OCI-LY7 (cell line): ENCODE measurements around the gene RHOG. TPM values are rescaled to one million over a fixed set of nuclear protein-coding genes. Genes with fewer than 3 reads are reported as not detected.

Source experiments
- BruUV-seq: library from RNA; stranded (reverse); fragments of 400-500 nt; replicated peaks from 2 replicates; lab custom pipeline; 2021; lab: Mats Ljungman, UMichigan
- CTCF ChIA-PET: fragments of 300-600 bp; sonication (Branson Sonifier 250); formaldehyde crosslinking; loops from one replicate; lab custom pipeline; 2022; ENCODE audit warnings: antibody characterized with exemption; ENCODE audit not compliant: unreplicated experiment; lab: Charles Lee
- POLR2A ChIA-PET: fragments of 300-600 bp; sonication (Branson Sonifier 250); formaldehyde crosslinking; loops from one replicate; lab custom pipeline; 2022; ENCODE audit warnings: antibody characterized with exemption; lab: Charles Lee
- DNase-seq: peaks from one replicate; pipeline ENCODE4 v3.0.0-alpha.2; 2015; ENCODE audit warnings: low spot score
- H2AFZ ChIP-seq: fragments of 200-600 bp; sonication (generic), shearing (Covaris generic); 2 replicates; pipeline ENCODE4 v1.6.1; 2014; ENCODE audit warnings: mild to moderate bottlenecking, antibody characterized with exemption, low read length, moderate library complexity
- H3K27ac ChIP-seq: fragments of 200-600 bp; sonication (generic); 2 replicates; pipeline ENCODE4 v1.5.1; 2014; ENCODE audit warnings: mixed run types, low read depth, mild to moderate bottlenecking, moderate library complexity, low read length, inconsistent platforms; ENCODE audit not compliant: poor library complexity, severe bottlenecking
- H3K36me3 ChIP-seq: fragments of 200-600 bp; sonication (generic); 2 replicates; pipeline ENCODE4 v1.6.1; 2014; ENCODE audit warnings: mild to moderate bottlenecking, antibody characterized with exemption, low read length, moderate library complexity, mixed read lengths; ENCODE audit not compliant: insufficient read depth
- H3K4me1 ChIP-seq: fragments of 200-600 bp; sonication (generic); 2 replicates; pipeline ENCODE4 v1.5.1; 2014; ENCODE audit warnings: mild to moderate bottlenecking, low read length; ENCODE audit not compliant: insufficient read depth, poor library complexity, severe bottlenecking
- H3K4me2 ChIP-seq: fragments of 200-600 bp; sonication (generic); 2 replicates; pipeline ENCODE4 v1.6.1; 2014; ENCODE audit warnings: mild to moderate bottlenecking, low read length
- H3K4me3 ChIP-seq: fragments of 200-600 bp; sonication (generic); 2 replicates; pipeline ENCODE4 v1.5.1; 2014; ENCODE audit warnings: mild to moderate bottlenecking, low read depth, low read length; ENCODE audit not compliant: poor library complexity, severe bottlenecking
- H3K79me2 ChIP-seq: fragments of 200-600 bp; sonication (generic); 2 replicates; pipeline ENCODE4 v1.6.1; 2016; ENCODE audit warnings: low read depth, mild to moderate bottlenecking, low read length, moderate library complexity, mixed read lengths; ENCODE audit not compliant: insufficient read depth
- H3K9me2 ChIP-seq: fragments of 200-600 bp; sonication (generic); 2 replicates; pipeline ENCODE4 v1.6.1; 2016; ENCODE audit warnings: mild to moderate bottlenecking, low read length, mixed read lengths; ENCODE audit not compliant: insufficient read depth
- H3K9me3 ChIP-seq: fragments of 200-600 bp; sonication (generic); 2 replicates; pipeline ENCODE4 v1.6.1; 2014; ENCODE audit warnings: mild to moderate bottlenecking, mixed run types, low read length, mixed read lengths
- H4K20me1 ChIP-seq: fragments of 200-600 bp; sonication (generic); 2 replicates; pipeline ENCODE4 v1.6.1; 2014; ENCODE audit warnings: mild to moderate bottlenecking, antibody characterized with exemption, low read length, moderate library complexity, mixed read lengths; ENCODE audit not compliant: insufficient read depth
- EZH2phosphoT487 ChIP-seq: fragments of 200-600 bp; sonication (generic); IDR thresholded peaks from 2 replicates; pipeline ENCODE4 v1.6.1; 2018; ENCODE audit warnings: low read depth, borderline replicate concordance, mild to moderate bottlenecking, mixed run types, antibody characterized with exemption, low read length, moderate library complexity, mixed read lengths
- intact Hi-C: fragments of 100-400 bp; cut with micrococcal nuclease; formaldehyde crosslinking; loops from one replicate; pipeline ENCODE4 v1.10.0; 2022; ENCODE audit not compliant: unreplicated experiment
- total RNA-seq, 2 experiments: library from RNA; depleted of rRNA in 1 of 2; stranded (reverse); fragments of >200 nt in 1 of 2; shearing (Covaris generic) in 1 of 2; gene quantifications; 2 replicates each; pipeline ENCODE4 v1.2.3, GENCODE V29; 2014 to 2022
- TF ChIP-seq, protein P1 (sequence below): fragments of 200-600 bp; sonication (generic); conservative IDR thresholded peaks from 2 replicates; pipeline ENCODE4 v1.5.1; 2014; ENCODE audit warnings: mild to moderate bottlenecking, antibody characterized with exemption, low read length, moderate library complexity, mixed read lengths

RHOG gene
- total RNA-seq, 2 experiments from 2014 or later = 26.2 to 57.8 TPM

DNA sequence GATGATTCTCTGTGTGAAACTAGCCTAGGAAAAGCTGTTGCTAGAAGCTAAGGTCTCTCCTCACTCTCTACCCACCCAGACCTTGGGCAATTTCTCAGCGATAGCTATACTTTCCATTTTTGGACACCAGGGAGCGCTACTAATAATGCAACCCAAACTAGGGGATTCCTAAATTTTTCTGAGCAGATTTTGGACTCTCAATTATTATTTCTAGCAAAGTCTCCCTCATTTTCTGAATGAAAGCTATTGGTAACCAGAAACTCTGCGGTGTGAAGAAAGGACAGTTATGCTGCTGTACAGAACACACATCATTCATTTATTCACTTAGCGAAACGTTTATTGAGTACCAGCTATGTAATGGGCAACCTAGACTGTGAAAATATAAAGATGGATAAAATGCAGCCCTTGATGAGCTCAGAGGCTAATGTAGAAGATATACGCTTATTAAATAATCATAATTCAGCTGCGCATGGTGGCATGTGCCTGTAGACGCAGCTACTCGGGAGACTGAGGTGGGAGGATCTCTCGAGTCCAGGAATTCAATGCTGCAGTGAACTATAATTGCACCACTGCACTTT, 8.6 kb upstream of the RHOG start:
- CTCF ChIA-PET = interaction anchor here (0.7 to 4.7 kb wide), 6 partner anchors 8 to 223 kb away, joined by 3 to 36 read pairs (median 4); partner anchors contain the start of gene RHOG
- no peaks in the 10 kb centered on the region for H3K79me2 ChIP-seq
- no peaks in the 10 kb centered on the region for H4K20me1 ChIP-seq
- intact Hi-C loops = loop anchor here (1.0 kb wide), 1 partner anchor 223 kb away; no protein-coding TSS in a partner anchor
- H3K4me1 ChIP-seq = peaks cover 20% of the 10 kb centered on the region
- no TSS peak for BruUV-seq
- H2AFZ ChIP-seq = no peak overlapping the region
- POLR2A ChIA-PET = interaction anchor here (0.6 to 3.7 kb wide), 7 partner anchors 8 to 232 kb away, joined by 3 to 21 read pairs (median 4); partner anchors contain the start of gene RHOG
- no peaks in the 10 kb centered on the region for H3K36me3 ChIP-seq
- DNase-seq = peak; percentile 69
- H3K9me2 ChIP-seq = no peaks in the 10 kb centered on the region
- H3K27ac ChIP-seq = no peak overlapping the region
- no peaks in the 10 kb centered on the region for H3K9me3 ChIP-seq
- no peak for TF ChIP-seq EZH2phosphoT487
- TF ChIP-seq, protein P1, sequence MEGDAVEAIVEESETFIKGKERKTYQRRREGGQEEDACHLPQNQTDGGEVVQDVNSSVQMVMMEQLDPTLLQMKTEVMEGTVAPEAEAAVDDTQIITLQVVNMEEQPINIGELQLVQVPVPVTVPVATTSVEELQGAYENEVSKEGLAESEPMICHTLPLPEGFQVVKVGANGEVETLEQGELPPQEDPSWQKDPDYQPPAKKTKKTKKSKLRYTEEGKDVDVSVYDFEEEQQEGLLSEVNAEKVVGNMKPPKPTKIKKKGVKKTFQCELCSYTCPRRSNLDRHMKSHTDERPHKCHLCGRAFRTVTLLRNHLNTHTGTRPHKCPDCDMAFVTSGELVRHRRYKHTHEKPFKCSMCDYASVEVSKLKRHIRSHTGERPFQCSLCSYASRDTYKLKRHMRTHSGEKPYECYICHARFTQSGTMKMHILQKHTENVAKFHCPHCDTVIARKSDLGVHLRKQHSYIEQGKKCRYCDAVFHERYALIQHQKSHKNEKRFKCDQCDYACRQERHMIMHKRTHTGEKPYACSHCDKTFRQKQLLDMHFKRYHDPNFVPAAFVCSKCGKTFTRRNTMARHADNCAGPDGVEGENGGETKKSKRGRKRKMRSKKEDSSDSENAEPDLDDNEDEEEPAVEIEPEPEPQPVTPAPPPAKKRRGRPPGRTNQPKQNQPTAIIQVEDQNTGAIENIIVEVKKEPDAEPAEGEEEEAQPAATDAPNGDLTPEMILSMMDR = peak; percentile 91
- H3K4me3 ChIP-seq = no peak overlapping the region
- no peak overlapping the region for H3K4me2 ChIP-seq

DNA sequence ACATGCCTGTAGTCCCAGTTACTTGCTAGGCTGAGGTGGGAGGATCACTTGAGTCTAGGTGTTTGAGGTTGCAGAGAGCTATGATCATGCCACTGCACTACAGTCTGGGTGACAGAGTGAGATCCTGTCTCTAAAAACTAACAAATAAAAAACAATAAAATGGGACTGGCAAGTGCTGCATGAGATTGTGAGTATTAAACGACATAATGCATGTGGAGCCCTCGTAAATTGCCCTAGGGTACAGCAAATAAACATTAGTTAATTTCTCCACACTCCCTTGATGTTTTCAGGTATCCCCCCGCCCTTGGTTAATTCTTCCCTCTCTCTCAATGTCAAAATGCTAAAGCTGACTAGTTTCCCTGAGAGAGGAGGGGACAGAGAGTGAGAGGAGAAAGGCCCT, 4.9 kb upstream of the RHOG start:
- BruUV-seq = no TSS peak
- Histone ChIP-seq H3K9me3 (no peaks in the 10 kb centered on the region), H3K27ac (no peak overlapping the region), H3K36me3 (no peaks in the 10 kb centered on the region), H3K9me2 (no peaks in the 10 kb centered on the region), H3K4me3 (no peak overlapping the region), H3K4me1 (peaks cover 7% of the 10 kb centered on the region), H4K20me1 (no peaks in the 10 kb centered on the region), H3K4me2 (no peak overlapping the region), H2AFZ (no peak overlapping the region), H3K79me2 (no peaks in the 10 kb centered on the region)
- ChIA-PET CTCF (no interaction called here), POLR2A (interaction anchor here (1.0 to 1.1 kb wide), 2 partner anchors 9 to 227 kb away, joined by 3 to 5 read pairs; no protein-coding TSS in a partner anchor)
- no peak for DNase-seq
- no peak for TF ChIP-seq EZH2phosphoT487
- TF ChIP-seq, protein P1 = no peak
- intact Hi-C loops = no loop called here

- Histone ChIP-seq H3K9me2 (no peaks in the 10 kb centered on the region), H3K79me2 (peaks cover 3% of the 10 kb centered on the region; the same call in 1 of the 2 replicates), H3K27ac (no peak overlapping the region), H3K4me1 (peaks cover 7% of the 10 kb centered on the region), H3K4me3 (no peak overlapping the region), H4K20me1 (no peaks in the 10 kb centered on the region), H3K4me2 (no peak overlapping the region), H3K36me3 (no peaks in the 10 kb centered on the region), H2AFZ (no peak overlapping the region), H3K9me3 (no peaks in the 10 kb centered on the region)
- CTCF ChIA-PET = no interaction called here
- POLR2A ChIA-PET = interaction anchor here (0.5 to 2.6 kb wide), 2 partner anchors 9 to 45 kb away, joined by 7 read pairs; no protein-coding TSS in a partner anchor
- TF ChIP-seq, protein P1 = no peak
- TF ChIP-seq EZH2phosphoT487 = no peak
- intact Hi-C loops = no loop called here
- no TSS peak for BruUV-seq
- DNase-seq = no peak
Measured at GRCh38 chr11:3845246-3845645, 4.5 kb upstream of the RHOG start.
